Measurements from ENCODE around the gene NDUFB11.

NDUFB11 gene

DNA sequence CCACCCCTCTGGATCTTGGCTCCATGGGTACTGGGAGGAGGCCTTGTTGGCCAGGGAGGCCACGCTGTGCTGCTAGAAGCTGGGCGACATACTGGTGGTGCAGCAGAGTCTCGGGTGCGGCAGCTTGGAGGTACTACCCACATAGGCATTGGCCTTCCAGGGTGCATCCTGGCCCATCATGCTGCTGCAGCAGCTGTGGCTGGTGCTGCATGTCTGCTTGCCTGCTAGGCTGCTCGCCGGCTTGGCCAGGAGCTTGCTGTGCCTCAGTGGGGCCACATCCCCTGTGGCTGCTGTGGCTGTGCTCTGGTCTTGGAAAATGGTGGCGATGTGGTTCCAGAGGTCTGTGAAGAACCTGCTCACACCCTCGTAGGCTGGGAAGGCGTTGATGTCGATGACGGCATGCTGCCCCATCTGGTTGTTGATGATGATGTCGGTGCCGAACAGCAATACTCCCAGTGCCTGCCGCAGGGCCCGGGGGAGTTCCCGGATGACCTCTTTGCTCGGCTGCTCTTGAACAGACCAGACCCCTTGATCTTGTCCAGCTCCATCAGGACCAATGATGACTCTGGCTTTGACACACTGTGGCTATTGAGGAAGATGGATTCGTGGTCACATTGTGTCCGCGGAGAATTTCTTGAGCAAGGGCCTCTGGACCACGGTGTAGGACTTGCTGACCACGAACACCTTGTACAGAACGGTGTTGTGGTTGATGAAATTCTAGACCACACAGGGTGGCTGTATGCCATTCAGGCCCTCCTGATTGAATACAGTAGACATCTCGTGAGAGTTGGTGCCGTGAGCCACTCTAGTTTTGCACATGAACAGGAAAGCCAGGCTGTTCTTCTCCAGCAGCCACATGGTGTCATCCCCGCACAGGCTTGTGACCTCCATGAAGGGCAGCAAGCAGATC is 12.4 kb upstream of the NDUFB11 start:
- TF ChIP-seq ESRRG (CRISPR knock-in tag; IDR thresholded peaks at IDR 0.05) = no peak
- ATAC-seq = no peak

DNA sequence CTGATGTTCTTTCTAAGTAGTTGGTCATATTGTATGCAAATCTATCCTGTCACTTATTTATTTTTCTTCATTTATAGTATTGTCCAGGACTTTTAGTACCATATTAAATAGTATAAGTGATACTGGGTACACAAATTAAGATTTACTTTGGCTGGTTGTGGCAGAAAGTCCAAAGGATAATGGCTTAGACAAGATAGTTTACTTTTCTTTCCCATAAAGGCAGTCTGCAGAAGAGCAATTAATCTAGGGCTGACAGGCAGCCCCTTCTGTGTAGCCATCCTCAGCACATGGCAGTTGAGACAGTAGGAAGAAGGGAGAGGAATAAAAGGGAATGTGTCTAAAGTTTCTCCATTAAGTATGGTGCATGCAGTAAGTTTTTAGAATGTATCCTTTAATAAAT is 6.9 kb upstream of the NDUFB11 start:
- TF ChIP-seq RARB (CRISPR knock-in tag; IDR thresholded peaks at IDR 0.05) (no peak), OSR1 (CRISPR knock-in tag; IDR thresholded peaks at IDR 0.05) (no peak), PPARA (CRISPR knock-in tag; IDR thresholded peaks at IDR 0.05; ENCODE audit: borderline replicate concordance) (no peak)
- TF ChIP-seq, protein P1, sequence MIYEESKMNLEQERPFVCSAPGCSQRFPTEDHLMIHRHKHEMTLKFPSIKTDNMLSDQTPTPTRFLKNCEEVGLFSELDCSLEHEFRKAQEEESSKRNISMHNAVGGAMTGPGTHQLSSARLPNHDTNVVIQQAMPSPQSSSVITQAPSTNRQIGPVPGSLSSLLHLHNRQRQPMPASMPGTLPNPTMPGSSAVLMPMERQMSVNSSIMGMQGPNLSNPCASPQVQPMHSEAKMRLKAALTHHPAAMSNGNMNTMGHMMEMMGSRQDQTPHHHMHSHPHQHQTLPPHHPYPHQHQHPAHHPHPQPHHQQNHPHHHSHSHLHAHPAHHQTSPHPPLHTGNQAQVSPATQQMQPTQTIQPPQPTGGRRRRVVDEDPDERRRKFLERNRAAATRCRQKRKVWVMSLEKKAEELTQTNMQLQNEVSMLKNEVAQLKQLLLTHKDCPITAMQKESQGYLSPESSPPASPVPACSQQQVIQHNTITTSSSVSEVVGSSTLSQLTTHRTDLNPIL (CRISPR knock-in tag; IDR thresholded peaks at IDR 0.05; ENCODE audit: low read depth) = no peak
- ATAC-seq = no peak

DNA sequence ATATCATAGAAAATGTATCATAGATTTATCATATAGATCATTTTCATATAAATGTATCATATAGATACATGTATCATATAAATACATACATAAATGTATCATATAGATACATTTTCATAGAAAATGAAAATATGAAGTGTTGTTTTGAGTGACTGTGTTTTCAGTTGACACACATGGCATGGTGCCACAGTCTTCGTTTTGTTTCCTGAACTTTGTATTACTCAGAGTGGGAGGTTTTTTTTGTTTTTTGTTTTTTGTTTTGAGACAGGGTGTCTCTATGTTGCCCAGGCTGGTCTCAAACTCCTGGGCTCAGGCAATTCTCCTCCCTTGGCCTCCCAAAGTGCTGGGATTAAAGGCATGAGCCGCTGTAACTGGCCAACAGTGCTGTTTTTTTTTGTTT is 4.4 kb upstream of the NDUFB11 start:
- TF ChIP-seq, protein P2, sequence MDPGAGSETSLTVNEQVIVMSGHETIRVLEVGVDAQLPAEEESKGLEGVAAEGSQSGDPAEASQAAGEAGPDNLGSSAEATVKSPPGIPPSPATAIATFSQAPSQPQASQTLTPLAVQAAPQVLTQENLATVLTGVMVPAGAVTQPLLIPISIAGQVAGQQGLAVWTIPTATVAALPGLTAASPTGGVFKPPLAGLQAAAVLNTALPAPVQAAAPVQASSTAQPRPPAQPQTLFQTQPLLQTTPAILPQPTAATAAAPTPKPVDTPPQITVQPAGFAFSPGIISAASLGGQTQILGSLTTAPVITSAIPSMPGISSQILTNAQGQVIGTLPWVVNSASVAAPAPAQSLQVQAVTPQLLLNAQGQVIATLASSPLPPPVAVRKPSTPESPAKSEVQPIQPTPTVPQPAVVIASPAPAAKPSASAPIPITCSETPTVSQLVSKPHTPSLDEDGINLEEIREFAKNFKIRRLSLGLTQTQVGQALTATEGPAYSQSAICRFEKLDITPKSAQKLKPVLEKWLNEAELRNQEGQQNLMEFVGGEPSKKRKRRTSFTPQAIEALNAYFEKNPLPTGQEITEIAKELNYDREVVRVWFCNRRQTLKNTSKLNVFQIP (CRISPR knock-in tag; IDR thresholded peaks at IDR 0.05; ENCODE audit: borderline replicate concordance, low read depth) = no peak
- TF ChIP-seq OSR1 (CRISPR knock-in tag; IDR thresholded peaks at IDR 0.05) (no peak), RARB (CRISPR knock-in tag; IDR thresholded peaks at IDR 0.05) (no peak), SNAI2 (CRISPR knock-in tag; IDR thresholded peaks at IDR 0.05) (no peak), ZNF70 (CRISPR knock-in tag; IDR thresholded peaks at IDR 0.05) (no peak), PATZ1 (CRISPR knock-in tag; IDR thresholded peaks at IDR 0.05; ENCODE audit: borderline replicate concordance) (no peak), GLIS3 (CRISPR knock-in tag; IDR thresholded peaks at IDR 0.05) (no peak), ZFP3 (CRISPR knock-in tag; IDR thresholded peaks at IDR 0.05) (no peak), ISL1 (CRISPR knock-in tag; IDR thresholded peaks at IDR 0.05) (no peak), ARNTL (CRISPR knock-in tag; IDR thresholded peaks at IDR 0.05; ENCODE audit: borderline replicate concordance, low read depth) (no peak), CSDC2 (CRISPR knock-in tag; IDR thresholded peaks at IDR 0.05) (no peak), ZFP30 (CRISPR knock-in tag; IDR thresholded peaks at IDR 0.05) (no peak), ZNF565 (CRISPR knock-in tag; conservative IDR thresholded peaks at IDR 0.05; ENCODE audit: low read depth) (no peak), ZC3H10 (CRISPR knock-in tag; IDR thresholded peaks at IDR 0.05) (no peak), TOX (CRISPR knock-in tag; IDR thresholded peaks at IDR 0.05; ENCODE audit: borderline replicate concordance) (no peak)
- TF ChIP-seq, protein P1 (CRISPR knock-in tag; IDR thresholded peaks at IDR 0.05; ENCODE audit: low read depth) = no peak
- TF ChIP-seq, protein P3, sequence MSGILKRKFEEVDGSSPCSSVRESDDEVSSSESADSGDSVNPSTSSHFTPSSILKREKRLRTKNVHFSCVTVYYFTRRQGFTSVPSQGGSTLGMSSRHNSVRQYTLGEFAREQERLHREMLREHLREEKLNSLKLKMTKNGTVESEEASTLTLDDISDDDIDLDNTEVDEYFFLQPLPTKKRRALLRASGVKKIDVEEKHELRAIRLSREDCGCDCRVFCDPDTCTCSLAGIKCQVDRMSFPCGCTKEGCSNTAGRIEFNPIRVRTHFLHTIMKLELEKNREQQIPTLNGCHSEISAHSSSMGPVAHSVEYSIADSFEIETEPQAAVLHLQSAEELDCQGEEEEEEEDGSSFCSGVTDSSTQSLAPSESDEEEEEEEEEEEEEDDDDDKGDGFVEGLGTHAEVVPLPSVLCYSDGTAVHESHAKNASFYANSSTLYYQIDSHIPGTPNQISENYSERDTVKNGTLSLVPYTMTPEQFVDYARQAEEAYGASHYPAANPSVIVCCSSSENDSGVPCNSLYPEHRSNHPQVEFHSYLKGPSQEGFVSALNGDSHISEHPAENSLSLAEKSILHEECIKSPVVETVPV (CRISPR knock-in tag; IDR thresholded peaks at IDR 0.05) = no peak
- no peak for ATAC-seq

Data from SK-N-SH treated with all-trans-retinoic acid at 6 μM for 48 hours (cell line).